Gastroesophageal sphincter (tissue), 4 donors: ENCODE results near the gene LRRFIP1. TPM values are rescaled to one million over a fixed set of nuclear protein-coding genes. Genes with fewer than 3 reads are reported as not detected.
A peak's percentile ranks its signal among the peaks of the same experiment; 100 is the strongest.

ENCODE experiments used
- ATAC-seq: fragments of 150-250 bp; one replicate; pipeline ENCODE4 v1.9.1; 2016; ENCODE audit warnings: mild to moderate bottlenecking, moderate library complexity
- H3K27ac ChIP-seq, 4 donors: fragments of 200-600 bp; sonication (generic) in 3 of 4; 1 replicate in 3 of 4; 2 replicates in 1 of 4; pipeline ENCODE4 v1.5.1; 2016 to 2019
- H3K27me3 ChIP-seq: fragments of 200-600 bp; sonication (generic); one replicate; pipeline ENCODE4 v1.5.1; 2019
- H3K36me3 ChIP-seq, 2 donors: fragments of 200-600 bp; sonication (generic); one replicate each; pipeline ENCODE4 v1.5.1; 2019; ENCODE audit warnings: control low read depth in 1 of 2
- H3K4me1 ChIP-seq, 3 donors: fragments of 200-600 bp; sonication (generic); 1 replicate in 2 of 3; 2 replicates in 1 of 3; pipeline ENCODE4 v1.5.1; 2016 to 2019; ENCODE audit warnings: control low read depth in 2 of 3
- H3K4me3 ChIP-seq, 2 donors: fragments of 200-600 bp; sonication (generic); one replicate each; pipeline ENCODE4 v1.5.1; 2019; ENCODE audit warnings: mild to moderate bottlenecking in 1 of 2, moderate library complexity in 1 of 2
- H3K9me3 ChIP-seq, 3 donors: fragments of 200-600 bp; sonication (generic); one replicate each; pipeline ENCODE4 v1.5.1; 2017 to 2019; ENCODE audit warnings: control low read depth in 2 of 3
- EP300 ChIP-seq: sonication (generic); formaldehyde crosslinking; IDR thresholded peaks from one replicate; pipeline ENCODE4 v1.6.1; 2017; ENCODE audit warnings: antibody characterized with exemption, mild to moderate bottlenecking
- POLR2A ChIP-seq, 2 donors: fragments of 450-650 bp; IDR thresholded peaks; one replicate each; pipeline ENCODE4 v1.6.1; 2017; ENCODE audit warnings: antibody characterized with exemption in 2 of 2, mild to moderate bottlenecking in 2 of 2, moderate library complexity in 1 of 2
- POLR2AphosphoS5 ChIP-seq: sonication (generic); formaldehyde crosslinking; IDR thresholded peaks from one replicate; pipeline ENCODE4 v1.6.1; 2017; ENCODE audit warnings: antibody characterized with exemption
- WGBS, 2 donors: methylation state at CpG; one replicate each; pipeline ENCODE4 v1.1.5; 2018; ENCODE audit warnings: low coverage in 1 of 2; 5-methylcytosine and 5-hydroxymethylcytosine counted together
- total RNA-seq, 4 donors: library from RNA; depleted of rRNA; stranded (reverse); fragments of >200 nt; gene quantifications; one replicate each; pipeline ENCODE4 v1.1.0, GENCODE V29; 2016
- TF ChIP-seq, protein P1 (sequence below), 4 experiments: fragments of 200-600 bp in 2 of 4; fragments of 450-650 bp in 2 of 4; sonication (generic) in 1 of 4; IDR thresholded peaks; one replicate each; pipeline ENCODE4 v1.5.1; 2017 to 2019; ENCODE audit warnings: antibody characterized with exemption in 4 of 4, mild to moderate bottlenecking in 2 of 4, moderate library complexity in 2 of 4

LRRFIP1 gene
- 100 to 1,000 TPM; 164 to 225 (median 179) TPM for total RNA-seq

- peak within 1 kb of the TSS; percentile 84 to 94 (median 91) for H3K27ac ChIP-seq
- H3K4me3 ChIP-seq, result peak within 1 kb of the TSS; percentile 70 to 71
- H3K27me3 ChIP-seq, result no peaks in the 10 kb centered on the region
- H3K9me3 ChIP-seq, result no peaks in the 10 kb centered on the region
- H3K4me1 ChIP-seq, result peaks cover 3 to 67% (median 16%) of the 10 kb centered on the region in 3 donors
- H3K36me3 ChIP-seq, result no peaks in the 10 kb centered on the region
- 20% methylated on average over 1 of the region's 114 CpGs; no CpG with 5 or more reads in 1 of the 2 donors for WGBS, 2 donors
- ATAC-seq, result peak; percentile 82
- TF ChIP-seq EP300 (no peak), POLR2A (IDR thresholded peaks at IDR 0.05) (peak; percentile 34 to 53)
- TF ChIP-seq, protein P1, sequence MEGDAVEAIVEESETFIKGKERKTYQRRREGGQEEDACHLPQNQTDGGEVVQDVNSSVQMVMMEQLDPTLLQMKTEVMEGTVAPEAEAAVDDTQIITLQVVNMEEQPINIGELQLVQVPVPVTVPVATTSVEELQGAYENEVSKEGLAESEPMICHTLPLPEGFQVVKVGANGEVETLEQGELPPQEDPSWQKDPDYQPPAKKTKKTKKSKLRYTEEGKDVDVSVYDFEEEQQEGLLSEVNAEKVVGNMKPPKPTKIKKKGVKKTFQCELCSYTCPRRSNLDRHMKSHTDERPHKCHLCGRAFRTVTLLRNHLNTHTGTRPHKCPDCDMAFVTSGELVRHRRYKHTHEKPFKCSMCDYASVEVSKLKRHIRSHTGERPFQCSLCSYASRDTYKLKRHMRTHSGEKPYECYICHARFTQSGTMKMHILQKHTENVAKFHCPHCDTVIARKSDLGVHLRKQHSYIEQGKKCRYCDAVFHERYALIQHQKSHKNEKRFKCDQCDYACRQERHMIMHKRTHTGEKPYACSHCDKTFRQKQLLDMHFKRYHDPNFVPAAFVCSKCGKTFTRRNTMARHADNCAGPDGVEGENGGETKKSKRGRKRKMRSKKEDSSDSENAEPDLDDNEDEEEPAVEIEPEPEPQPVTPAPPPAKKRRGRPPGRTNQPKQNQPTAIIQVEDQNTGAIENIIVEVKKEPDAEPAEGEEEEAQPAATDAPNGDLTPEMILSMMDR (IDR thresholded peaks at IDR 0.05), result peak in 3 of 4 experiments; percentile 16 to 27 (median 23)
These were observed at the start of gene LRRFIP1 for GRCh38 chr2:237627441-237628246. LRRFIP1 (plus strand) TSS chr2:237627587; CDS start chr2:237627645, 58 bp downstream.

- 82 to 100% methylated on average over 1 to 9 of the region's 26 CpGs for WGBS, 2 donors
- H3K4me1 ChIP-seq, result peaks cover 0 to 41% (median 10%) of the 10 kb centered on the region in 3 donors
- no peak for TF ChIP-seq EP300
- no peak for TF ChIP-seq POLR2A (IDR thresholded peaks at IDR 0.05)
- no peak for TF ChIP-seq POLR2AphosphoS5
- TF ChIP-seq, protein P1 (IDR thresholded peaks at IDR 0.05), result no peak
- H3K4me3 ChIP-seq, result no peak overlapping the region
- no peak overlapping the region for H3K27ac ChIP-seq
- no peaks in the 10 kb centered on the region for H3K9me3 ChIP-seq
- H3K27me3 ChIP-seq, result no peaks in the 10 kb centered on the region
- H3K36me3 ChIP-seq, result no peaks in the 10 kb centered on the region
- no peak for ATAC-seq
These were observed 49.2 kb upstream of the LRRFIP1 start for GRCh38 chr2:237577956-237578870.

- ATAC-seq, result no peak
- H3K27ac ChIP-seq, result peak overlapping the region in 2 of 4 donors; percentile 71 to 82
- H3K4me3 ChIP-seq, result peak overlapping the region in 1 of 2 donors; percentile 36
- H3K4me1 ChIP-seq, result peaks cover 0 to 24% (median 8%) of the 10 kb centered on the region in 3 donors
- no peaks in the 10 kb centered on the region for H3K9me3 ChIP-seq
- H3K27me3 ChIP-seq, result no peaks in the 10 kb centered on the region
- 61 to 76% methylated on average over 6 of the region's 6 CpGs for WGBS, 2 donors
- TF ChIP-seq, protein P1 (IDR thresholded peaks at IDR 0.05), result no peak
- TF ChIP-seq POLR2AphosphoS5, result no peak
- no peak for TF ChIP-seq EP300
- no peak for TF ChIP-seq POLR2A (IDR thresholded peaks at IDR 0.05)
- no peaks in the 10 kb centered on the region for H3K36me3 ChIP-seq
These were observed 46.1 kb upstream of the LRRFIP1 start for GRCh38 chr2:237581326-237581725.

DNA sequence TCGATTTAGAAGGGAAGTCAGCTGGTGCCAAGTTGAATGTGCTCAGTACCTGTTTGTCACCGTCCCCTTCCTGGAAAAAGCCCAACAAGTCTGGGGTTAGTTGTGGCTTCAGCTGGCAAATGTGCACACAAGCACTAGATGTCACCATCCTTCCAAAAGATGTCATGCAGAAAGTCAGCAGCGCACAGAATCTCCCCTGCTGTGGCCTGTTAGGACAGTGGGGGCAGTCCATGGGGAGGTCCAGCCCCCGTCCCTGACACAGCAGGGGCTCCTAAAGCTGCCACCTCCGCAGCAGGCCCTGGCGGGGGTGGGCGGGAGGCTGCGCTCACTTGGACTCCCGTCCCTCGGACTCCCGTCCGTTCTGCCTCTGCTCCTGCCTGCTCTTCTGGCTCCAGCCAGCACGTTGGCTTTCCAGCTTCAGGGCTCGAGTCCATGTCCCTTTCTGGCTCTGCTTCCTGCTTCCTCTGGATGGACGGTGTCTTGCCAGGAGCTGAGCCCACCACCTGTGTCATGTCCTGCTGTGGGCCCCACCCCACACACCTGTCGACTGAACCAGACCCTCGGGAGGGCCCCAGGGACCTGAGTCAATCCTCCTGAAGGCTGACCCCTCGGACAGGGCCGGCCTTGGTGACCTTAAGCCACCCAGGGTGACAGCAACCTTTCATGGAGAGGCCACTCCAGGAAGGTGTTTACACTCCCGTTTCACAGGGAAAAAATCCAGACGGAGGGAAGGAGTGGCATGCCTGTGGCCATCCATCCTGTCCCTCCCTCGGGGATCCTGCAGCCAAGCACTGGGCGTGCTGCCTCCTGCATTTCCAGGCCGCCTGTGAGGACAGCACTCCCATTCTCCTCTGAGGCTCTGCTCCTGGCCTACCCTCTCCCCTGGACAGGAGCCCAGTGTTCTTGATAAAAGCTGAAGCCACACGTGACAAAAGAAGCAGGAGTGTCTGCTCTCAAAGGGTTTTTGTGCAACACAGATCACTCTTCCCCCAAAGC is 45.3 kb upstream of the LRRFIP1 start:
- 0% methylated on average over 1 of the region's 25 CpGs for WGBS, 2 donors
- Histone ChIP-seq H3K9me3 (no peaks in the 10 kb centered on the region), H3K36me3 (no peaks in the 10 kb centered on the region), H3K4me1 (peaks cover 0 to 24% (median 8%) of the 10 kb centered on the region in 3 donors), H3K27ac (peak overlapping the region; percentile 47 to 82 (median 76)), H3K27me3 (no peaks in the 10 kb centered on the region), H3K4me3 (peak overlapping the region in 1 of 2 donors; percentile 36)
- peak; percentile 80 for ATAC-seq
- TF ChIP-seq EP300 (no peak), POLR2AphosphoS5 (peak; percentile 36), POLR2A (IDR thresholded peaks at IDR 0.05) (no peak)
- TF ChIP-seq, protein P1 (IDR thresholded peaks at IDR 0.05), result peak in 3 of 4 experiments; percentile 44 to 70 (median 49)
